HepG2 (cell line): ENCODE data around the gene KHK. TPM values are rescaled to one million over a fixed set of nuclear protein-coding genes. Genes with fewer than 3 reads are reported as not detected.

Experiments
- GABPB1 ChIP-seq: IDR thresholded peaks from 2 replicates; pipeline ENCODE4 v1.6.1; 2016; ENCODE audit warnings: mild to moderate bottlenecking, missing genetic modification reagents, moderate library complexity, missing compliant biosample characterization
- GATA4 ChIP-seq: sonication (generic); IDR thresholded peaks from 2 replicates; pipeline ENCODE4 v1.6.1; 2016; ENCODE audit warnings: antibody characterized with exemption, low read depth, borderline replicate concordance
- HNRNPL ChIP-seq: fragments of 200-400 bp; formaldehyde crosslinking; IDR thresholded peaks from 2 replicates; pipeline ENCODE4 v1.6.1; 2017; ENCODE audit warnings: mild to moderate bottlenecking, low read depth, low read length
- HOXA3 ChIP-seq: sonication (generic); formaldehyde crosslinking; IDR thresholded peaks from 2 replicates; pipeline ENCODE4 v1.5.0; 2020; ENCODE audit warnings: missing genetic modification reagents
- MYPOP ChIP-seq: sonication (generic); formaldehyde crosslinking; IDR thresholded peaks from 2 replicates; pipeline ENCODE4 v1.8.1; 2023; ENCODE audit warnings: mild to moderate bottlenecking, moderate library complexity, missing genetic modification reagents
- NFIC ChIP-seq: IDR thresholded peaks from 2 replicates; pipeline ENCODE4 v1.6.1; 2012; ENCODE audit warnings: mild to moderate bottlenecking, low read length, inconsistent platforms
- SALL1 ChIP-seq: sonication (generic); formaldehyde crosslinking; IDR thresholded peaks from 2 replicates; pipeline ENCODE4 v1.8.0; 2022; ENCODE audit warnings: mild to moderate bottlenecking, missing genetic modification reagents
- SOX6 ChIP-seq, 2 experiments: fragments of 450-650 bp in 1 of 2; sonication (generic) in 1 of 2; formaldehyde crosslinking in 1 of 2; IDR thresholded peaks; 2 replicates each; pipeline versions ENCODE4 v1.4.0 to v1.6.1; 2017 to 2020; ENCODE audit warnings: antibody characterized with exemption in 1 of 2, mild to moderate bottlenecking in 1 of 2, missing genetic modification reagents in 1 of 2
- SUZ12 ChIP-seq: fragments of 150-350 bp; IDR thresholded peaks from 2 replicates; pipeline ENCODE4 v1.6.1; 2014; ENCODE audit warnings: low read depth, low read length
- TMF1 ChIP-seq: sonication (generic); formaldehyde crosslinking; IDR thresholded peaks from 2 replicates; pipeline ENCODE4 v1.8.1; 2022; ENCODE audit warnings: low read depth, missing genetic modification reagents
- ZC3H13 ChIP-seq: sonication (generic); formaldehyde crosslinking; IDR thresholded peaks from 2 replicates; pipeline ENCODE4 v1.8.1; 2023; ENCODE audit warnings: mild to moderate bottlenecking, missing genetic modification reagents, moderate library complexity
- ZNF124 ChIP-seq: sonication (generic); formaldehyde crosslinking; IDR thresholded peaks from 2 replicates; pipeline ENCODE4 v1.4.0; 2020; ENCODE audit warnings: missing genetic modification reagents
- ZNF17 ChIP-seq: sonication (generic); formaldehyde crosslinking; IDR thresholded peaks from 2 replicates; pipeline ENCODE4 v1.5.0; 2020; ENCODE audit warnings: mild to moderate bottlenecking, missing genetic modification reagents
- ZNF383 ChIP-seq: sonication (generic); formaldehyde crosslinking; IDR thresholded peaks from 2 replicates; pipeline ENCODE4 v1.4.0; 2020; ENCODE audit warnings: missing genetic modification reagents, mild to moderate bottlenecking, borderline replicate concordance
- ZNF441 ChIP-seq: sonication (generic); formaldehyde crosslinking; IDR thresholded peaks from 2 replicates; pipeline ENCODE4 v1.7.0; 2021; ENCODE audit warnings: missing genetic modification reagents, borderline replicate concordance
- ZNF577 ChIP-seq: sonication (generic); formaldehyde crosslinking; IDR thresholded peaks from 2 replicates; pipeline ENCODE4 v1.4.0; 2020; ENCODE audit warnings: mild to moderate bottlenecking, low read depth, missing genetic modification reagents, borderline replicate concordance
- ZNF75D ChIP-seq: sonication (generic); formaldehyde crosslinking; IDR thresholded peaks from 2 replicates; pipeline ENCODE4 v1.8.1; 2023; ENCODE audit warnings: missing genetic modification reagents, mild to moderate bottlenecking, borderline replicate concordance
- ZNF768 ChIP-seq: sonication (generic); formaldehyde crosslinking; IDR thresholded peaks from 2 replicates; pipeline ENCODE4 v1.4.0; 2020; ENCODE audit warnings: missing genetic modification reagents
- ZNF878 ChIP-seq: sonication (generic); formaldehyde crosslinking; IDR thresholded peaks from 2 replicates; pipeline ENCODE4 v1.8.1; 2023; ENCODE audit warnings: mild to moderate bottlenecking, missing genetic modification reagents, moderate library complexity
- polyA plus RNA-seq, 8 experiments: library from polyadenylated mRNA; depleted of rRNA in 3 of 8; stranded (reverse) in 7 of 8; unstranded in 1 of 8; fragments of >200 nt; fragmentation: Illumina TruSeq in 4 of 8; extraction: Trizol in 4 of 8; gene quantifications; 2 replicates each; pipeline versions ENCODE4 v1.2.1 to v1.2.3, GENCODE V29; 2011 to 2016; ENCODE audit warnings: low read depth in 4 of 8, missing spikeins in 1 of 8, mixed read lengths in 1 of 8; ENCODE audit not compliant: insufficient read depth in 1 of 8
- total RNA-seq, 5 experiments: library from RNA; depleted of rRNA; stranded (reverse); fragments of >200 nt; fragmentation: Illumina TruSeq; extraction: Trizol; gene quantifications; 2 replicates each; pipeline ENCODE4 v1.2.3, GENCODE V29; 2016; ENCODE audit warnings: low read depth in 1 of 5
- TF ChIP-seq, protein P1 (sequence below): sonication (generic); formaldehyde crosslinking; IDR thresholded peaks from 2 replicates; pipeline ENCODE4 v1.4.0; 2020; ENCODE audit warnings: low read depth, mild to moderate bottlenecking, missing genetic modification reagents
- TF ChIP-seq, protein P2 (sequence below): sonication (generic); formaldehyde crosslinking; IDR thresholded peaks from 2 replicates; pipeline ENCODE4 v1.4.0; 2020; ENCODE audit warnings: low read depth, mild to moderate bottlenecking, missing genetic modification reagents
- TF ChIP-seq, protein P3 (sequence below): sonication (generic); formaldehyde crosslinking; conservative IDR thresholded peaks from 2 replicates; pipeline ENCODE4 v1.8.0; 2022; ENCODE audit warnings: low read depth, missing genetic modification reagents

KHK gene
- total and polyA plus RNA-seq, 2 of the 13 experiments (the other 11 are each of a cell fraction or from before 2014, with no cell fraction given): 40.9 to 99.2 TPM

- TF ChIP-seq, protein P1, sequence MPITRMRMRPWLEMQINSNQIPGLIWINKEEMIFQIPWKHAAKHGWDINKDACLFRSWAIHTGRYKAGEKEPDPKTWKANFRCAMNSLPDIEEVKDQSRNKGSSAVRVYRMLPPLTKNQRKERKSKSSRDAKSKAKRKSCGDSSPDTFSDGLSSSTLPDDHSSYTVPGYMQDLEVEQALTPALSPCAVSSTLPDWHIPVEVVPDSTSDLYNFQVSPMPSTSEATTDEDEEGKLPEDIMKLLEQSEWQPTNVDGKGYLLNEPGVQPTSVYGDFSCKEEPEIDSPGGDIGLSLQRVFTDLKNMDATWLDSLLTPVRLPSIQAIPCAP (CRISPR knock-in tag): peak; percentile 69; the same call in 1 of the 2 replicates
- TF ChIP-seq ZC3H13 (CRISPR knock-in tag): peak; percentile 3; the same call in 1 of the 2 replicates
- peak; percentile 52; the same call in 1 of the 2 replicates for TF ChIP-seq ZNF383 (CRISPR knock-in tag)
- TF ChIP-seq TMF1 (CRISPR knock-in tag): 0 out of 2 replicates have a peak, but pooled peaks have one; percentile 10
- TF ChIP-seq SUZ12: no peak
- no peak for TF ChIP-seq SOX6 (IDR thresholded peaks at IDR 0.05)
- TF ChIP-seq SOX6 (CRISPR knock-in tag; IDR thresholded peaks at IDR 0.05): peak; percentile 63
- peak; percentile 46; the same call in 1 of the 2 replicates for TF ChIP-seq GATA4
- TF ChIP-seq, protein P2, sequence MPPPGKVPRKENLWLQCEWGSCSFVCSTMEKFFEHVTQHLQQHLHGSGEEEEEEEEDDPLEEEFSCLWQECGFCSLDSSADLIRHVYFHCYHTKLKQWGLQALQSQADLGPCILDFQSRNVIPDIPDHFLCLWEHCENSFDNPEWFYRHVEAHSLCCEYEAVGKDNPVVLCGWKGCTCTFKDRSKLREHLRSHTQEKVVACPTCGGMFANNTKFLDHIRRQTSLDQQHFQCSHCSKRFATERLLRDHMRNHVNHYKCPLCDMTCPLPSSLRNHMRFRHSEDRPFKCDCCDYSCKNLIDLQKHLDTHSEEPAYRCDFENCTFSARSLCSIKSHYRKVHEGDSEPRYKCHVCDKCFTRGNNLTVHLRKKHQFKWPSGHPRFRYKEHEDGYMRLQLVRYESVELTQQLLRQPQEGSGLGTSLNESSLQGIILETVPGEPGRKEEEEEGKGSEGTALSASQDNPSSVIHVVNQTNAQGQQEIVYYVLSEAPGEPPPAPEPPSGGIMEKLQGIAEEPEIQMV: peak; percentile 23; the same call in 1 of the 2 replicates
- peak; percentile 78; the same call in 1 of the 2 replicates for TF ChIP-seq GABPB1
- TF ChIP-seq ZNF577 (CRISPR knock-in tag): 0 out of 2 replicates have a peak, but pooled peaks have one; percentile 21
- TF ChIP-seq HNRNPL: 0 out of 2 replicates have a peak, but pooled peaks have one; percentile 3
- peak; percentile 98 for TF ChIP-seq MYPOP
- TF ChIP-seq ZNF768 (CRISPR knock-in tag): peak; percentile 49; the same call in 1 of the 2 replicates
- peak; percentile 64; the same call in 1 of the 2 replicates for TF ChIP-seq ZNF441 (CRISPR knock-in tag)
- peak; percentile 54 for TF ChIP-seq HOXA3 (CRISPR knock-in tag)
- no peak for TF ChIP-seq ZNF17 (CRISPR knock-in tag)
- TF ChIP-seq, protein P3, sequence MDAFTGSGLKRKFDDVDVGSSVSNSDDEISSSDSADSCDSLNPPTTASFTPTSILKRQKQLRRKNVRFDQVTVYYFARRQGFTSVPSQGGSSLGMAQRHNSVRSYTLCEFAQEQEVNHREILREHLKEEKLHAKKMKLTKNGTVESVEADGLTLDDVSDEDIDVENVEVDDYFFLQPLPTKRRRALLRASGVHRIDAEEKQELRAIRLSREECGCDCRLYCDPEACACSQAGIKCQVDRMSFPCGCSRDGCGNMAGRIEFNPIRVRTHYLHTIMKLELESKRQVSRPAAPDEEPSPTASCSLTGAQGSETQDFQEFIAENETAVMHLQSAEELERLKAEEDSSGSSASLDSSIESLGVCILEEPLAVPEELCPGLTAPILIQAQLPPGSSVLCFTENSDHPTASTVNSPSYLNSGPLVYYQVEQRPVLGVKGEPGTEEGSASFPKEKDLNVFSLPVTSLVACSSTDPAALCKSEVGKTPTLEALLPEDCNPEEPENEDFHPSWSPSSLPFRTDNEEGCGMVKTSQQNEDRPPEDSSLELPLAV: no peak
- TF ChIP-seq ZNF75D (CRISPR knock-in tag): peak; percentile 95
- 0 out of 2 replicates have a peak, but pooled peaks have one; percentile 50 for TF ChIP-seq ZNF124 (CRISPR knock-in tag)
- no peak for TF ChIP-seq NFIC
- peak; percentile 50; the same call in 1 of the 2 replicates for TF ChIP-seq SALL1 (CRISPR knock-in tag)
- TF ChIP-seq ZNF878: peak; percentile 22; the same call in 1 of the 2 replicates
Observed at GRCh38 chr2:27050281-27050995, 36.1 kb upstream of the KHK start (continued).
